NCI-H2107 treated with DMSO at 0.1 percent for 48 hours (cell line): Measurements from ENCODE around the gene SPACA6.
"Not testable (repeated sequence)": the region's sequence is repeated elsewhere in the genome, so short reads cannot be mapped to it uniquely, and the experiment has no call there.

Experiments
- DNase-seq: peaks from one replicate; lab custom pipeline; 2025; ENCODE audit not compliant: unreplicated experiment; lab: John Stamatoyannopoulos, UW

SPACA6 gene, protein sequence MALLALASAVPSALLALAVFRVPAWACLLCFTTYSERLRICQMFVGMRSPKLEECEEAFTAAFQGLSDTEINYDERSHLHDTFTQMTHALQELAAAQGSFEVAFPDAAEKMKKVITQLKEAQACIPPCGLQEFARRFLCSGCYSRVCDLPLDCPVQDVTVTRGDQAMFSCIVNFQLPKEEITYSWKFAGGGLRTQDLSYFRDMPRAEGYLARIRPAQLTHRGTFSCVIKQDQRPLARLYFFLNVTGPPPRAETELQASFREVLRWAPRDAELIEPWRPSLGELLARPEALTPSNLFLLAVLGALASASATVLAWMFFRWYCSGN

DNA sequence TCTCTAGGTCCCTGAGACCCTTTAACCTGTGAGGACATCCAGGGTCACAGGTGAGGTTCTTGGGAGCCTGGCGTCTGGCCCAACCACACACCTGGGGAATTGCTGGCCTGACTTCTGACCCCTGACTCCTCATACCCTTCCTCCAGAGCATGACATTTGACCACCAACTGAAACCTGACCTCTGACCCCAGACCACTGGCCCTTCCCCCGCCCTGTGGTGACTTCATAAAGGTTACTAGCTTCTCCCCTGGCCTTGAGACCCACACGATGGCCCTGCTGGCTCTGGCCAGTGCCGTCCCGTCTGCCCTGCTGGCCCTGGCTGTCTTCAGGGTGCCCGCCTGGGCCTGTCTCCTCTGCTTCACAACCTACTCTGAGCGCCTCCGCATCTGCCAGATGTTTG is at the start of gene SPACA6:
SPACA6 (plus strand) TSS at position 71 of the 400 bp plus-strand sequence; CDS start at position 268, 197 bp downstream.
- no peak for DNase-seq

- no peak for DNase-seq
Measured at GRCh38 chr19:51644636-51645271, 48.4 kb upstream of the SPACA6 start.

- not testable (repeated sequence) for DNase-seq
Measured at GRCh38 chr19:51646730-51647129, 46.4 kb upstream of the SPACA6 start, which contains the start of gene SIGLEC14. TSS of gene SIGLEC14 (minus strand) at chr19:51646825. CDS start at chr19:51646759, 66 bp downstream.

DNA sequence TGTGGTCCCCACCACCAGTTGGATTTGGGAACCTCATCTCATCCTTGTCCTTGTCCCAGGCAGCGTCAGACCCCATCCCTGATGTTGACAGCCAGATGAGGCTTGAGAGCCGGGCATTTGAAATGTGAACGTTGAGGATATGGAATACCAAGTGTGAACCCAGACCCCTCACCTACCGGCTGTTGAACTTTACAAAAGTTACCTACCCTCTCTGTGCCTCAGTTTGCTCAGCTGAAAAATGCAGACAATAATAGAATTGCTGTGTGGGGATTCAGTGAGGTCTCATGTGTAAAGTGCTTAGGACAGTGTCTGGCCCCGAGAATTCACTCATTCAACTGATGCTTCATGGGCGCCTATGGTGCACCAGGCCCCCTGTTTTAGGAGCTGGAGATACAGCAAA is 45.8 kb upstream of the SPACA6 start:
- no peak for DNase-seq

DNA sequence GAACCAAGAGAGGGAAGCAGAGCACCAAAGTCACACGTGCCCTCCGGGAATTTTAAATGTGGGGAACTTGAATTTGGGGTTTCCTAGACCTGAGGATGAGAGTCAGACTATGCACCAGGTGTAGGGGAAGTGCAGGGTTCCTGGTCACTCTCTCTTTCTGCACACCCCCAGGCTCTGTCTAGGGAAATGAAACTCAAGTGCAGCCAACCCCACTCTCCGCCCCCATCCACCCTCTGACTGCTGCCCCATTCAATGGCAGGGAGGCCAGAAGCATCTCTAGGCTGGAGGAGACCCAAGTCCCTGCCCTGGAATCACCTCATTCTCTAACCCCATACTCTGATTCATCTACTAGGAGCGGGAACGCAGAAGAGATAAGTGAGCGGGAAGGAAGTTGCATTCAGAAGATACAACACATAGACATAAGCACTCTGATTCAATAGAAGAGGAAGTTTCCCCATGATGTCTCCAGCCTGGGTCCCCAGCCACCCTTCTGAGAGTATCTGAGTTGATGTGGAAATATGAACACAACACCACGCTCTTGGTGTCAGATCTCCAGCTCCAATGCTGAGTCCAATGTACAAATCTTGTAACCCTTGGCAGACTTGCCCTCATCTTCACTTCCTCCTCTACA is 41.8 kb upstream of the SPACA6 start:
- DNase-seq = no peak

DNA sequence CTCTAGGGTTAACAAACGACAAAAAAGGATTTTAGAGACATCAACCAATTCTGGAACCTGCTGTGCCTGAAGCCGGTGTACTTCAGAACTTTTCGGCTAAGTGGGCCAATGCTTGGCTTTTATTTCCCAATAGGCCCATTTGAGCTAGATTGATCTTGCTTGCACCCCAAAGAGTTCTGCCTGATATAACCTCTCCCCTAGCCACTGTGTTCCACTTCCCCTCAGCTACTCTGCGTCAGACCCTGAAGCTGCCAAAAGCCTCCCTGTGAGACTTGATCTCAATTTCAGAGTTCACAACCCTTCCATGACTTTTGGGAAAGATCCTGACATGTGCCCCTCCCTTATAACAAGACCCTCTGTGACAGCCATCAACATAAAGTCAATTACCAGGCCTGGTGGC is 40.9 kb upstream of the SPACA6 start:
- DNase-seq = no peak

- no peak for DNase-seq
Measured at GRCh38 chr19:51653162-51653561, 40.0 kb upstream of the SPACA6 start.

- DNase-seq = no peak
Measured at GRCh38 chr19:51654783-51655182, 38.3 kb upstream of the SPACA6 start.

GRCh38 chr19:51660975-51661600 is 32.0 kb upstream of the SPACA6 start:
- peak; percentile 21 for DNase-seq

- no peak for DNase-seq
Measured at GRCh38 chr19:51663650-51664049, 29.5 kb upstream of the SPACA6 start.

DNA sequence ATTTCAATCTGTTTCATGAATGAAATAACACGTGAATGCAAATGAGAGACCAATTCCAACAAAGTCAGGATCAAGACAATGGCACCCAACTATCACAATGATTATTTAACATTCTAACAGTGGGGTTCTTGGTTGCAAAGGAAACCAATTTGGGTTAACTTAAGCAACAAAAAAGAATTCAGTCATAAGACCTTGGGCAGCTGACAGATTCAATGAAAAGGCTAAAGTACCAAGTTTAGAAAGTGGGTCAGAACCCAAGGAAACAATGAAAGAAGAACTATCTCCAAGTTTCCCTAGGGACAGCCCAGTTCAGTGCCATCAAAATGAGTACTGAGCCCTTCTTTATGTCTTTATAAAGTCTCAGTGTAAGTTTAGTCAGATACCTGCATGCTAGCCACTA is 29.0 kb upstream of the SPACA6 start:
- no peak for DNase-seq

DNA sequence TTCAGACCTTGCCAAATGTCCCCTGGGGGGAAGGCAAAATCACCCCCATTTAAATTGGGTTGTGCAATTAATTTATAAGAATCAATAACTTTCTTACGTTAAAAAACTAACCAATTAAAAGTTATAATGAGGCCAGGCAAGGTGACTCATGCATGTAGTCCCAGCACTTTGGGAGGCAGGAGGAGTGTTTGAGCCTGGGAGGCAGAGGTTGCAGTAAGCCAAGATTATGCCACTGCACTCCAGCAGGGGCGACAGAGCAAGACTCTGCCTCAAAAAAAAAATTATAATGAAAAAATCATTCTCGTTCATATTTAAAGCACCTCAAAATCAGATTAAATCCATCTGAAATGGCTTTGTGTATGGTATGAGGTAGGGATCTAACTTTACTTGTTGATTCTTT is 28.1 kb upstream of the SPACA6 start:
- DNase-seq = no peak

GRCh38 chr19:51668216-51668615 is 24.9 kb upstream of the SPACA6 start:
- no peak for DNase-seq

DNA sequence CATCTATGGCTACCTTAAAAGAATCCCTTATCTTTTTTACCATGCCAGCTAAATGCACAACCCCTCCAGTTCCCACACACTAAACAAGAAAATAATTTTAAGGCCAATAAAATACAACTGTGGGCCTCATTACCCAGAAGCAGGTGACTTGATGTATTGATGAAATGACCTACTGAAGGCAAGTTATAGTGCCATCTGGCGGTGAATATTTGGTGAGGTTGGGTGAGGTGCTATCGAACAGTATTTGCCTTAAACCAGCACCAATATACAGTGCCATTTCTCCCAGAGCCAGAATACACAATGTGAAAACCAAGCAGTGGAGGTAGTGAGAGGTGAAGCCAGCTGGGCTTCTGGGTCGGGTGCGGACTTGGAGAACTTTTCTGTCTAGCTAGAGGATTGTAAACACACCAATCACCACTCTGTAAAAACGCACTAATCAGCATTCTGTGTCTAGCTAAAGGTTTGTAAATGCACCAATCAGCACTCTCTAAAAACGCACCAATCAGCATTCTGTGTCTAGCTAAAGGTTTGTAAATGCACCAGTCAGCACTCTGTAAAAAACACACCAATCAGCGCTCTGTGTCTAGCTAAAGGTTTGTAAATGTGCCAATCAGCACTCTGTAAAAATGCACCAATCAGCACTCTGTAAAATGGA is 17.1 kb upstream of the SPACA6 start:
- DNase-seq = not testable (repeated sequence)

GRCh38 chr19:51676566-51677083 is 16.5 kb upstream of the SPACA6 start:
- no peak for DNase-seq

DNA sequence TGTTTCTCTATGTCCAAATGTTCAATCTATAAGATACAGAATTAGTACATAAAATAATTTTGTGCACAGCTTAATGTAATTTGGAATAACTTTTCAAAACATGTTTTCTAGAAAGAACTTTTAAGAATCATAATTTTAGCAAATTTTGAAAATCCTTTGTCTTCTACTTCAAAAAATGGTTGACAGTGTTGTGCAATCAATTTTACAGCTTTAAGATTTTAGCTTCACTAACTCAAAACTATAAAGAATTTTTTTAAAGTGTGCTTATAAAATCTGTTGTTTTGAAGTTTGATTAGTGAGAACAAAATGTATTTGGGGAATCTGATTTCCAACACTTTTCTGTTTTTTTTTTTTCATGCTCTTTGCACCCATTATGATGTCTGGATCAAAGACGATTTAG is 12.7 kb upstream of the SPACA6 start:
- DNase-seq = no peak

DNA sequence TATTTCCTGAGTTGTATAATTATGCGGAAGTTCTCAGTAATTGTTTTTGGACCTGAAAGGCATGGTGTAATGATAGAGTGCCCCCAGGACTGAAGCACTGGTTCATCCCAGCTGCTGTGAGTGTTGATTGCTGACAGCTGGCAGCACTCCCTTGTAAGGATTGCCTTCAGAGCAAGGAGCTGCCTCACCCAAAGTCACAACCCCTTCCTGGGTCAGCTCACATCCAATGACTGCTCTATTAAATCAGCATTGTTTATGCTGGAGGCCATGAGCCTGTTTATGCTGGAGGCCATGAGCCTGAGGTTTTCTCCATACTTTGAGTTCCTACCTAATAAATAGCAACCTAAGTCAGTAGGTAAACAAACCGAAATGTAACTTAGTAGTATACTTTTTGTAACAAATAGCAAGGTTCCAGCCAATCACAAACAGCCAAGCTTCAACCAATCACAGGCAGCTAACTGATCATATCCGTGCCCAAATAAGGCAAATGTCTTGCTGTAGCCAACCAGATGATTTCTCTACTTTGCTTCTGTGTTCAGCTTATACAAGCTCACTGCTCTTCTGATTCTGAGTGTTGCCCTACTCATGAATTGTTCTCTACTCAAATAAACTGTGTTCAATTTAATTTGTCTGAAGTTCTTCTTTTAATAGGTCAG is 11.7 kb upstream of the SPACA6 start:
- DNase-seq = no peak

- no peak for DNase-seq
Measured at GRCh38 chr19:51686171-51686570, 7.0 kb upstream of the SPACA6 start.

DNA sequence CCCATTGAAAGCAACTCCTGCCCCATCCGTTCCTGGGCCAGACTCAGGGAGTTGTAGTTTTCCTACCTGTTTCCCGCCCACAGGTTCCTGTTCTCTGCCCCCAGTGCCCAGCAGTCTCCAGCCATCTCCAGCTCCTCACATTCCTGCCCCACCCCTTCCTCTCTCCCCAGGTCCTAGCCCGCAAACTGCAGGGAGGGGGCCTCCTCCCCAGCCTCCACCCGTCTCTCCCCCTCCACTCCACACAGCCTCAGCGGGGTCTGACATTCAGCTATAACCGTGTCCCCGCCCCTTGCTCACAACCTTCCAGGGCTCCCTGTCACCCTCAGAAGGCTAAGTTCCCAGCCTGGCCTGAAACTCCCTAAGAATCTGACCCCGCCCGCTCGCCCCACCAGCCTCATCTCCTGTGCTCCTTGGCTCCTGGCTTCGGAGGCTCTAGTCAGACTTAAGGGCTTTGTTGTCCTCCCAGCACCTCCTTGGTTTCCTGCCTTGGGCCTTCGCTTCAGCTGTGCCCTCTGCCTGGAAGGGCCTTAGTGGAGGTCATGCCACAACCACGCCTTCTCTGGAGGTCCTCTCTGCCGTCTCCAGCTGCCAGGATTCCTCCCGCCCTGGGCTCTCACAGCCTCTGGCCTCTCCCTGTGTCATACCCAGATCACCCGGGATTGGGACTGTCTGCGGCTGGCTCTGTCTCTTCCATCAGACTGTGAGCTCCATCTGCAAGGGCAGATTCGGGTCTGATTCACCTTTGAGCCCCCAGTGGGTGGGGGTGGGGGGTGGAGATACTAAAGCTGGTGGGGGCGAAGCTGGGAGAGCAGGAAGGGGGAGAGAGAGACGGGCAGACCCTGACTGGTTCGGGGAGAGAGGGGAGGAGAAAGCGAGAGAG is 5.1 kb upstream of the SPACA6 start:
- DNase-seq = no peak
